H7 (cell line): Measurements from ENCODE around the gene LPO. TPM values are rescaled to one million over a fixed set of nuclear protein-coding genes. Genes with fewer than 3 reads are reported as not detected.

Experiments
- DNase-seq: peaks from one replicate; pipeline ENCODE4 v3.0.0; 2012
- H3K27me3 ChIP-seq: 2 replicates; pipeline ENCODE4 v1.6.0; 2011; ENCODE audit warnings: mild to moderate bottlenecking, low read length; ENCODE audit not compliant: control insufficient read depth, insufficient read depth
- H3K36me3 ChIP-seq: replicated peaks from 2 replicates; pipeline ENCODE4 v1.5.1; 2011; ENCODE audit warnings: low read length; ENCODE audit not compliant: control insufficient read depth, insufficient read depth
- H3K4me3 ChIP-seq: 2 replicates; pipeline ENCODE4 v1.5.1; 2011; ENCODE audit warnings: low read depth, mild to moderate bottlenecking, control low read depth, low read length, moderate library complexity; ENCODE audit not compliant: insufficient read depth
- total RNA-seq: library from RNA; depleted of rRNA; stranded (reverse); fragments of >200 nt; shearing (Covaris generic); gene quantifications from 2 replicates; pipeline ENCODE4 v1.2.3, GENCODE V29; 2014; rRNA removed

Gene LPO
- total RNA-seq, 1 experiment from 2014 or later, result not detected

- Histone ChIP-seq H3K27me3 (no peaks in the 10 kb centered on the region), H3K4me3 (no peak overlapping the region), H3K36me3 (peaks cover 2% of the 10 kb centered on the region; the same call in 1 of the 2 replicates)
- DNase-seq, result peak; percentile 12
Observed at GRCh38 chr17:58315281-58315711, 76.9 kb downstream of the LPO start.

- no peak for DNase-seq
- Histone ChIP-seq H3K4me3 (no peak overlapping the region), H3K36me3 (peaks cover 2% of the 10 kb centered on the region; the same call in 1 of the 2 replicates), H3K27me3 (no peaks in the 10 kb centered on the region)
Observed at GRCh38 chr17:58315750-58316149, 77.4 kb downstream of the LPO start.

- DNase-seq, result peak; percentile 24
- H3K36me3 ChIP-seq, result peaks cover 2% of the 10 kb centered on the region; the same call in 1 of the 2 replicates
- no peak overlapping the region for H3K4me3 ChIP-seq
- no peaks in the 10 kb centered on the region for H3K27me3 ChIP-seq
Observed at GRCh38 chr17:58316260-58316960, 78.0 kb downstream of the LPO start.

GRCh38 chr17:58317421-58318064 is 79.2 kb downstream of the LPO start:
- Histone ChIP-seq H3K27me3 (no peaks in the 10 kb centered on the region; the same call in 1 of the 2 replicates), H3K4me3 (no peak overlapping the region), H3K36me3 (peaks cover 4% of the 10 kb centered on the region)
- peak; percentile 91 for DNase-seq

GRCh38 chr17:58318065-58318481 is 79.7 kb downstream of the LPO start:
- Histone ChIP-seq H3K36me3 (peaks cover 4% of the 10 kb centered on the region), H3K27me3 (peaks cover 3% of the 10 kb centered on the region), H3K4me3 (no peak overlapping the region)
- peak; percentile 28 for DNase-seq

Other genes starting within 250 kb of the LPO start
- gene SRSF1, start 231.3 kb upstream of the LPO start, total RNA-seq, result 326 and 341 TPM in 2 replicates
- gene DYNLL2, start 155.2 kb upstream of the LPO start, total RNA-seq, result 10.2 and 10.5 TPM in 2 replicates
- 0.03 and 0.22 TPM in 2 replicates for gene OR4D1, start 90.2 kb upstream of the LPO start, total RNA-seq
- gene OR4D2, start 71.6 kb upstream of the LPO start, total RNA-seq, result not detected in 2 replicates
- gene EPX, start 45.9 kb upstream of the LPO start, total RNA-seq, result not detected in 2 replicates
- 26.8 and 28.3 TPM in 2 replicates for gene MKS1, start 19.3 kb upstream of the LPO start, total RNA-seq
- not detected in 2 replicates for gene MPO, start 42.4 kb downstream of the LPO start, total RNA-seq
- 4.2 and 11.6 TPM in 2 replicates for gene TSPOAP1, start 90.2 kb downstream of the LPO start, total RNA-seq
- 88.8 and 91.6 TPM in 2 replicates for gene SUPT4H1, start 113.6 kb downstream of the LPO start, total RNA-seq
- gene RNF43, start 178.9 kb downstream of the LPO start, total RNA-seq, result 0.62 and 1.3 TPM in 2 replicates
- not detected in 2 replicates for gene HSF5, start 249.8 kb downstream of the LPO start, total RNA-seq